ENCODE measurements around the gene KMT2C.

GRCh38 chr7:152313831-152314604 lies 121.8 kb downstream of the KMT2C start:
- TF ChIP-seq BCL11A (tag by site-specific recombination; IDR thresholded peaks at IDR 0.05; ENCODE audit: low read depth) (no peak), ZNF114 (tag by site-specific recombination; IDR thresholded peaks at IDR 0.05) (no peak), ZNF776 (tag by site-specific recombination; IDR thresholded peaks at IDR 0.05; ENCODE audit: borderline replicate concordance) (no peak), FEZF1 (tag by site-specific recombination; IDR thresholded peaks at IDR 0.05) (peak; percentile 86), SP2 (tag by site-specific recombination; IDR thresholded peaks at IDR 0.05) (peak; percentile 43; the same call in 1 of the 2 replicates), YY1 (tag by site-specific recombination; IDR thresholded peaks at IDR 0.05) (no peak), INSM2 (tag by site-specific recombination; IDR thresholded peaks at IDR 0.05) (peak; percentile 64)
